ENCODE results near the gene KLRK1. TPM values are rescaled to one million over a fixed set of nuclear protein-coding genes. Genes with fewer than 3 reads are reported as not detected.
"Not testable (repeated sequence)": the region's sequence is repeated elsewhere in the genome, so short reads cannot be mapped to it uniquely, and the experiment has no call there.

KLRK1 gene
- total RNA-seq, 1 donor, result under 0.01 TPM

DNA sequence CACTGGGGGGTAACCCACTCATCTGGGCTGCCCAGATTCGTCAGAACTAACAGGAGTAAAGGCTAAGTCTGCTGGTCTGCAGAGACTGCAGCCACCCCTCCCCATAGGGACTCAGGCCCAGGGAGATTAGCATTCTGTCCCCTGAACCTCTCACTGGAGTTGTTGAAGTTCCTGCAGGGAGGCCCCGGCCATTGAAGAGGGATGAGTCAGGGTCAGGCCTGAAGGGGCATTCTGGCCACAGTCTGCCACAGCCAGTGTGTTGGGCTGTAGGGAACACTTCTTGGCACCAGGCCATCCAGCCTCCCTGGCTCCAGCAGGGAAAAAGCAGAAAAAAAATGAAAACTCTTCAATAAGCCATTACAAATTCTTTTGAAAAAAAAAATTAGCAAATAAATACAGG, 35.3 kb downstream of the KLRK1 start:
- Histone ChIP-seq H3K4me1 (ENCODE audit: insufficient read depth, low read length) (no peaks in the 10 kb centered on the region), H3K9me3 (ENCODE audit: low read depth, low read length) (no peaks in the 10 kb centered on the region), H2AFZ (ENCODE audit: low read length) (no peak overlapping the region), H3K36me3 (ENCODE audit: insufficient read depth, low read length) (no peaks in the 10 kb centered on the region), H4K20me1 (ENCODE audit: insufficient read depth, low read length) (no peaks in the 10 kb centered on the region), H3K27ac (ENCODE audit: low read depth, low read length) (no peak overlapping the region), H3K4me2 (ENCODE audit: insufficient read depth, low read length) (no peak overlapping the region), H3K79me2 (ENCODE audit: insufficient read depth, low read length) (no peaks in the 10 kb centered on the region), H3K4me3 (ENCODE audit: insufficient read depth, low read length) (no peak overlapping the region), H3K27me3 (ENCODE audit: insufficient read depth, low read length) (no peaks in the 10 kb centered on the region)
- TF ChIP-seq, protein P1, sequence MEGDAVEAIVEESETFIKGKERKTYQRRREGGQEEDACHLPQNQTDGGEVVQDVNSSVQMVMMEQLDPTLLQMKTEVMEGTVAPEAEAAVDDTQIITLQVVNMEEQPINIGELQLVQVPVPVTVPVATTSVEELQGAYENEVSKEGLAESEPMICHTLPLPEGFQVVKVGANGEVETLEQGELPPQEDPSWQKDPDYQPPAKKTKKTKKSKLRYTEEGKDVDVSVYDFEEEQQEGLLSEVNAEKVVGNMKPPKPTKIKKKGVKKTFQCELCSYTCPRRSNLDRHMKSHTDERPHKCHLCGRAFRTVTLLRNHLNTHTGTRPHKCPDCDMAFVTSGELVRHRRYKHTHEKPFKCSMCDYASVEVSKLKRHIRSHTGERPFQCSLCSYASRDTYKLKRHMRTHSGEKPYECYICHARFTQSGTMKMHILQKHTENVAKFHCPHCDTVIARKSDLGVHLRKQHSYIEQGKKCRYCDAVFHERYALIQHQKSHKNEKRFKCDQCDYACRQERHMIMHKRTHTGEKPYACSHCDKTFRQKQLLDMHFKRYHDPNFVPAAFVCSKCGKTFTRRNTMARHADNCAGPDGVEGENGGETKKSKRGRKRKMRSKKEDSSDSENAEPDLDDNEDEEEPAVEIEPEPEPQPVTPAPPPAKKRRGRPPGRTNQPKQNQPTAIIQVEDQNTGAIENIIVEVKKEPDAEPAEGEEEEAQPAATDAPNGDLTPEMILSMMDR (IDR thresholded peaks at IDR 0.05; ENCODE audit: extremely low read depth, low read depth, low read length), result no peak
- DNase-seq (ENCODE audit: insufficient read length, low spot score, missing footprints), result no peak

DNA sequence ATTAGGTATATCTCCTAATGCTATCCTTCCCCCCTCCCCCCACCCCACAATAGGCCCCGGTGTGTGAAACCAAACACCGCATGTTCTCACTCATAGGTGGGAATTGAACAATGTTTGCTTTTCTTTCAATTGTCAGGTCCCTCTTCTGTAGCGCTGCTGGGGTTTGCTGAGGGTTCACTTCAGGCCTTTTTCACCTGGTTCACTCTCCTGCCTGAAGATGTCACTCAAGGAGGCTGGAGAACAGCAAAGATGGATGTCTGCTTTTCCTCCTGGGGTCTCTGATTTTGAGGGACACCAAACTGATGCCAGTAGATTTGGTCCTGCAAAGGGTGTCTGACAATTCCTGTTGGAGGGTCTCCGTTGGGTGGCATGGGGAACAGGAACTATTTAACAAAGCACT, 35.8 kb downstream of the KLRK1 start:
- no peaks in the 10 kb centered on the region for H3K79me2 ChIP-seq (ENCODE audit: insufficient read depth, low read length)
- no peak overlapping the region for H3K4me2 ChIP-seq (ENCODE audit: insufficient read depth, low read length)
- DNase-seq (ENCODE audit: insufficient read length, low spot score, missing footprints), result no peak
- H3K4me3 ChIP-seq (ENCODE audit: insufficient read depth, low read length), result no peak overlapping the region
- no peaks in the 10 kb centered on the region for H3K9me3 ChIP-seq (ENCODE audit: low read depth, low read length)
- H3K36me3 ChIP-seq (ENCODE audit: insufficient read depth, low read length), result no peaks in the 10 kb centered on the region
- TF ChIP-seq, protein P1 (IDR thresholded peaks at IDR 0.05; ENCODE audit: extremely low read depth, low read depth, low read length), result no peak
- H3K27me3 ChIP-seq (ENCODE audit: insufficient read depth, low read length), result no peaks in the 10 kb centered on the region
- H3K4me1 ChIP-seq (ENCODE audit: insufficient read depth, low read length), result no peaks in the 10 kb centered on the region
- H3K27ac ChIP-seq (ENCODE audit: low read depth, low read length), result no peak overlapping the region
- no peaks in the 10 kb centered on the region for H4K20me1 ChIP-seq (ENCODE audit: insufficient read depth, low read length)
- H2AFZ ChIP-seq (ENCODE audit: low read length), result no peak overlapping the region

DNA sequence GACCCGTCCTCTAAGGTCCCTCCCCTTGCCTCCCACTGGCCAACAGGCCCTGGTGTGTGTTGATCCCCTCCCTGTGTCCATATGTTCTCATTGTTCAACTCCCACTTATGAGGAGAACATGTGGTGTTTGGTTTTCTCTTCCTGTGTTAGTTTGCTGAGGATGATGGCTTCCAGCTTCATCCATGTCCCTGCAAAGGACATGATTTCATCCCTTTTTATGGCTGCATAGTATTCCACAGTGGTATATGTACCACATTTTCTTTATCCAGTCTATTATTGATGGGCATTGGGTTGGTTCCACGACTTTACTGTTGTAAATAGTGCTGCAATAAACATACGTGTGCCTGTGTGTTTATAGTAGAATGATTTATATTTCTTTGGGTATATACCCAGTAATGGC, 38.4 kb downstream of the KLRK1 start:
- DNase-seq (ENCODE audit: insufficient read length, low spot score, missing footprints); H3K4me3 ChIP-seq (ENCODE audit: insufficient read depth, low read length); H4K20me1 ChIP-seq (ENCODE audit: insufficient read depth, low read length); H3K27ac ChIP-seq (ENCODE audit: low read depth, low read length); H2AFZ ChIP-seq (ENCODE audit: low read length); H3K36me3 ChIP-seq (ENCODE audit: insufficient read depth, low read length); H3K4me2 ChIP-seq (ENCODE audit: insufficient read depth, low read length); H3K9me3 ChIP-seq (ENCODE audit: low read depth, low read length); H3K4me1 ChIP-seq (ENCODE audit: insufficient read depth, low read length); H3K27me3 ChIP-seq (ENCODE audit: insufficient read depth, low read length); H3K79me2 ChIP-seq (ENCODE audit: insufficient read depth, low read length): not testable (repeated sequence)

- H3K4me3 ChIP-seq (ENCODE audit: insufficient read depth, low read length), result no peak overlapping the region
- no peaks in the 10 kb centered on the region for H3K36me3 ChIP-seq (ENCODE audit: insufficient read depth, low read length)
- no peaks in the 10 kb centered on the region for H3K9me3 ChIP-seq (ENCODE audit: low read depth, low read length)
- no peaks in the 10 kb centered on the region for H4K20me1 ChIP-seq (ENCODE audit: insufficient read depth, low read length)
- TF ChIP-seq, protein P1 (IDR thresholded peaks at IDR 0.05; ENCODE audit: extremely low read depth, low read depth, low read length), result no peak
- DNase-seq (ENCODE audit: insufficient read length, low spot score, missing footprints), result no peak
- no peaks in the 10 kb centered on the region for H3K79me2 ChIP-seq (ENCODE audit: insufficient read depth, low read length)
- H3K27me3 ChIP-seq (ENCODE audit: insufficient read depth, low read length), result no peaks in the 10 kb centered on the region
- no peak overlapping the region for H3K4me2 ChIP-seq (ENCODE audit: insufficient read depth, low read length)
- no peak overlapping the region for H3K27ac ChIP-seq (ENCODE audit: low read depth, low read length)
- H2AFZ ChIP-seq (ENCODE audit: low read length), result no peak overlapping the region
- H3K4me1 ChIP-seq (ENCODE audit: insufficient read depth, low read length), result peaks cover 4% of the 10 kb centered on the region
These were observed 47.8 kb downstream of the KLRK1 start for GRCh38 chr12:10341892-10342509.

DNA sequence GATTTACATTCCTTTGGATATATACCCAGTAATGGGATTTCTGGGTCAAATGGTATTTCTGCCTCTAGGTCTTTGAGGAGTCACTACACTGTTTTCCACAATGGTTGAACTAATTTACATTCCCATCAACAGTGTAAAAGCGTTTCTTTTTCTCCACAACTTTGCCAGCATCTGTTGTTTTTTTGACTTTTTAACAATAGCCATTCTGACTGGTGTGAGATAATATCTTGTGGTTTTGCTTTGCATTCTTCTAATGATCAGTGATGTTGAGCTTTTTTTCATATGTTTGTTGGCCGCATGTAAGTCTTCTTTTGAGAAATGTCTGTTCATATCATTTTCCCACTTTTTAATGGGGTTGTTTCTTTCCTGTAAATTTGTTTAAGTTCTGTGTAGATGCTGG, 48.9 kb downstream of the KLRK1 start:
- not testable (repeated sequence) for H3K79me2 ChIP-seq (ENCODE audit: insufficient read depth, low read length); H4K20me1 ChIP-seq (ENCODE audit: insufficient read depth, low read length); H3K36me3 ChIP-seq (ENCODE audit: insufficient read depth, low read length); H2AFZ ChIP-seq (ENCODE audit: low read length); H3K9me3 ChIP-seq (ENCODE audit: low read depth, low read length); DNase-seq (ENCODE audit: insufficient read length, low spot score, missing footprints); H3K4me1 ChIP-seq (ENCODE audit: insufficient read depth, low read length); H3K27ac ChIP-seq (ENCODE audit: low read depth, low read length); H3K4me3 ChIP-seq (ENCODE audit: insufficient read depth, low read length); H3K4me2 ChIP-seq (ENCODE audit: insufficient read depth, low read length); H3K27me3 ChIP-seq (ENCODE audit: insufficient read depth, low read length)
